Naive thymus-derived CD4-positive, alpha-beta T cell (primary cell): ENCODE measurements around the gene RNF111. TPM values are rescaled to one million over a fixed set of nuclear protein-coding genes. Genes with fewer than 3 reads are reported as not detected.

Experiments
- ATAC-seq: fragments of 150-1000 bp; cut with Tn5 transposase; 2 replicates; pipeline ENCODE4 v1.10.0; 2021; ENCODE audit warnings: mild to moderate bottlenecking, moderate library complexity
- CTCF ChIA-PET: fragments of 350-600 bp; sonication (Branson Sonifier 250); formaldehyde crosslinking; loops from one replicate; lab custom pipeline; 2021; ENCODE audit warnings: antibody characterized with exemption; lab: Charles Lee
- POLR2A ChIA-PET: fragments of 350-600 bp; sonication (Branson Sonifier 250); formaldehyde crosslinking; loops from one replicate; lab custom pipeline; 2021; ENCODE audit warnings: antibody characterized with exemption, inconsistent platforms; lab: Charles Lee
- DNase-seq, 9 donors: peaks; one replicate each; pipeline versions ENCODE4 v3.0.0 to v3.0.0-alpha.2; 2020 to 2022; ENCODE audit warnings: mixed read lengths in 1 of 9
- H3K27ac ChIP-seq: one replicate; pipeline ENCODE4 v1.7.0; 2013; ENCODE audit warnings: mild to moderate bottlenecking, low read depth, low read length, moderate library complexity
- H3K27me3 ChIP-seq, 2 donors: one replicate each; pipeline ENCODE4 v1.7.0; 2013; ENCODE audit warnings: low read length in 2 of 2, mild to moderate bottlenecking in 2 of 2, moderate library complexity in 2 of 2; ENCODE audit not compliant: control insufficient read depth in 2 of 2, insufficient read depth in 2 of 2
- H3K36me3 ChIP-seq, 3 experiments: 1 replicate in 2 of 3; 2 replicates in 1 of 3; pipeline ENCODE4 v1.7.0; 2013; ENCODE audit warnings: low read length in 3 of 3, mild to moderate bottlenecking in 3 of 3, moderate library complexity in 1 of 3; ENCODE audit not compliant: insufficient read depth in 3 of 3, control insufficient read depth in 2 of 3
- H3K4me1 ChIP-seq, 2 donors: one replicate each; pipeline ENCODE4 v1.7.0; 2013; ENCODE audit warnings: low read length in 2 of 2, mild to moderate bottlenecking in 2 of 2, moderate library complexity in 1 of 2; ENCODE audit not compliant: control insufficient read depth in 2 of 2, insufficient read depth in 2 of 2
- H3K4me3 ChIP-seq: 2 replicates; pipeline ENCODE4 v1.7.0; 2013; ENCODE audit warnings: mild to moderate bottlenecking, low read length
- H3K9me3 ChIP-seq, 3 experiments: 1 replicate in 2 of 3; 2 replicates in 1 of 3; pipeline ENCODE4 v1.7.0; 2013; ENCODE audit warnings: low read length in 3 of 3; ENCODE audit not compliant: control insufficient read depth in 2 of 3
- H3K27ac Mint-ChIP-seq, 9 donors: one replicate each; pipeline ENCODE4 v1.8.0; 2020 to 2022; ENCODE audit warnings: mixed read lengths in 9 of 9, mild to moderate bottlenecking in 8 of 9, moderate library complexity in 5 of 9, inconsistent platforms in 2 of 9
- H3K27me3 Mint-ChIP-seq, 5 donors: one replicate each; pipeline ENCODE4 v1.8.0; 2021 to 2022; ENCODE audit warnings: mixed read lengths in 5 of 5, mild to moderate bottlenecking in 1 of 5
- H3K36me3 Mint-ChIP-seq, 5 donors: one replicate each; pipeline ENCODE4 v1.8.0; 2020 to 2022; ENCODE audit warnings: mixed read lengths in 5 of 5, mild to moderate bottlenecking in 3 of 5, inconsistent platforms in 1 of 5
- H3K4me1 Mint-ChIP-seq, 7 donors: one replicate each; pipeline ENCODE4 v1.8.0; 2020 to 2022; ENCODE audit warnings: mixed read lengths in 7 of 7, mild to moderate bottlenecking in 3 of 7, inconsistent platforms in 1 of 7
- H3K4me3 Mint-ChIP-seq, 10 donors: one replicate each; pipeline ENCODE4 v1.8.0; 2020 to 2022; ENCODE audit warnings: mild to moderate bottlenecking in 10 of 10, mixed read lengths in 10 of 10, moderate library complexity in 6 of 10, inconsistent platforms in 2 of 10
- H3K9me3 Mint-ChIP-seq, 11 donors: one replicate each; pipeline ENCODE4 v1.8.0; 2020 to 2022; ENCODE audit warnings: mixed read lengths in 11 of 11, mild to moderate bottlenecking in 4 of 11, inconsistent platforms in 1 of 11, moderate library complexity in 1 of 11
- intact Hi-C, 2 donors: fragments of 100-400 bp; cut with micrococcal nuclease; formaldehyde crosslinking; loops; one replicate each; pipeline ENCODE4 v1.15.1; 2023
- polyA plus RNA-seq, 2 donors: library from polyadenylated mRNA; unstranded; fragments of 300-500 nt; fragmentation: Illumina TruSeq; gene quantifications; one replicate each; pipeline ENCODE4 v1.2.3, GENCODE V29; 2021
- total RNA-seq, 6 experiments: library from RNA in 5 of 6; stranded (reverse) in 5 of 6; gene quantifications; 1 replicate in 5 of 6; 2 replicates in 1 of 6; pipeline ENCODE4 v1.2.3 and lab custom pipeline; 2021 to 2026

Gene RNF111
- total and polyA plus RNA-seq, 7 experiments from 2014 or later = 16.1 to 61.1 (median 51.2) TPM

DNA sequence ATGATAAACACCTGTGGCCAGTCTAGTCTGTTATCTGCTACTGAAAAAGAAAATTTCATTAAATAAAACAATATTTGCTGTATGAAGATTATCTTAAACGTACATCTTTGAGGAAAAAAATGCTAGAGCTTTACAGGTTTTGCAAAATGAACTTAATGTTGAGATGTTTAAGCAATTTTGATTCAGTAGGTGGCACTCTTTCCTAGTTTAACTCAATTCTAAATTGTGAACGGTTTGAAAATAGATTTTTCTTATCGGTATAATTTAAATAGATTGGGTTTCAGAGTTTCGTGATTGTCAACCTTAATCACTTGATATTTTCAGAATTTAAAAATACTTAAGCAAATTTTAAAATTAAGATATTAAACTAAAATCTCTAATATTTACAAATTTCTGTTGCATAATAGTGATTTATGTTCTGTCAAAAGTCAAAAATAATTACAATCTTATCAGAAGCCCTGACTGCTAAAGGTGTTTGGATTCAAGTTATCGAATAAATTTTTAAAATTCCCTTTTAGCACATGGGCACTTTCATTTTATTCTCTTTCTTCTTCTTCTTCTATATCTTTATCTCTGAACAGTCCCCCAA is 7.0 kb upstream of the RNF111 start:
- Histone ChIP-seq H3K9me3 (no peaks in the 10 kb centered on the region), H3K27me3 (no peaks in the 10 kb centered on the region), H3K36me3 (no peaks in the 10 kb centered on the region), H3K27ac (no peak overlapping the region), H3K4me3 (no peak overlapping the region), H3K4me1 (peaks cover 19 to 20% of the 10 kb centered on the region in 2 donors)
- H3K9me3 Mint-ChIP-seq = no peaks in the 10 kb centered on the region
- CTCF ChIA-PET = interaction anchor here (0.6 to 2.5 kb wide), 8 partner anchors 8 to 548 kb away, joined by 3 to 23 read pairs (median 4); no protein-coding TSS in a partner anchor
- POLR2A ChIA-PET = no interaction called here
- H3K4me1 Mint-ChIP-seq = peaks cover 21 to 37% (median 27%) of the 10 kb centered on the region in 7 donors
- peaks cover 0 to 18% (median 0%) of the 10 kb centered on the region in 5 donors for H3K27me3 Mint-ChIP-seq
- ATAC-seq = peak; percentile 62
- H3K36me3 Mint-ChIP-seq = no peaks in the 10 kb centered on the region
- H3K27ac Mint-ChIP-seq = peak overlapping the region in 1 of 9 donors; percentile 85
- peak overlapping the region in 3 of 10 donors; percentile 55 to 74 (median 60) for H3K4me3 Mint-ChIP-seq
- peak in 6 of 9 donors; percentile 30 to 57 (median 48) for DNase-seq
- intact Hi-C loops = loop anchor here (1.0 to 10.0 kb wide), 10 partner anchors 24 to 753 kb away; partner anchors contain the start of gene GTF2A2 (in 1 of the 2)

DNA sequence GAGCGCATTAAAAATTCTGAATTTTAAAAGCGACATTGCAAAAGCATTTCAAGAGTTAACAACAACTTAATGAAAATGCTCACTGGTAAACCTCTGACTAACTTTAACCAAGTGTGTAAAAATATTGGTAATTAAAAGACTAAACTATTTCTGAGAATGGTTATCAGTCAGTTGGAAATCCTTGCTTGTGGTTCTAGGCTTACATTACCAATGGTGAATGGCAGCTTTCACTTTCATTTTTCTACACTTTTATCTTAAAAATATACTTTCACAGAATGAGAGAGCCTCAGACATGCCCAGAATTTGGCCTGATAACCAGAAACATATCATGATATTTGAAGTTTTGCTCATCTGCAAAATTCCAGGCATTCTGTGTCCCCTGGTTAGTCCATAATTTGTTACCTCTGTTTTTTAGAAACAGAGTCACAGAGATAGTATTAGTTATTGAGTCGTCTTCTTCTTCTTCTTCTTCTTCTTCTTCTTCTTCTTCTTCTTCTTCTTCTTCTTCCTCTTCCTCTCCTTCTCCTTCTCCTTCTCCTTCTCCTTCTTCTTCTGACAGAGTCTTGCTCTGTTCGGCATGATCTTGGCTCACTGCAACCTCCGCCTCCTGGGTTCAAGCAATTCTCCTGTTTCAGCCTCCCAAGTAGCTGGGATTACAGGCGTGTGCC is 5.5 kb upstream of the RNF111 start:
- Mint-ChIP-seq H3K36me3 (no peaks in the 10 kb centered on the region), H3K4me1 (peaks cover 12 to 31% (median 26%) of the 10 kb centered on the region in 7 donors), H3K9me3 (no peaks in the 10 kb centered on the region), H3K4me3 (peak overlapping the region in 9 of 10 donors; percentile 60 to 76 (median 70)), H3K27ac (peak overlapping the region; percentile 67 to 93 (median 79)), H3K27me3 (peaks cover 0 to 13% (median 0%) of the 10 kb centered on the region in 5 donors)
- H3K9me3 ChIP-seq = no peaks in the 10 kb centered on the region
- intact Hi-C loops = loop anchor here (1.0 to 10.0 kb wide), 6 partner anchors 25 to 673 kb away; partner anchors contain the start of genes CCNB2 (in 1 of the 2) and GTF2A2 (in 1 of the 2)
- no peaks in the 10 kb centered on the region for H3K36me3 ChIP-seq
- peak in 3 of 9 donors; percentile 16 to 37 (median 36) for DNase-seq
- POLR2A ChIA-PET = interaction anchor here (0.6 kb wide), 2 partner anchors 48 to 518 kb away, joined by 3 to 4 read pairs; partner anchors contain the start of gene SLTM
- peak; percentile 55 for ATAC-seq
- CTCF ChIA-PET = interaction anchor here (1.3 kb wide), 1 partner anchor 547 kb away, joined by 9 read pairs; no protein-coding TSS in a partner anchor
- peak overlapping the region; percentile 47 for H3K27ac ChIP-seq
- peaks cover 11 to 12% of the 10 kb centered on the region in 2 donors for H3K4me1 ChIP-seq
- peak overlapping the region; percentile 42 for H3K4me3 ChIP-seq
- no peaks in the 10 kb centered on the region for H3K27me3 ChIP-seq

- Histone ChIP-seq H3K27ac (no peak overlapping the region), H3K4me1 (peaks cover 11 to 12% of the 10 kb centered on the region in 2 donors), H3K4me3 (no peak overlapping the region), H3K9me3 (no peaks in the 10 kb centered on the region), H3K36me3 (peaks cover 0 to 8% (median 0%) of the 10 kb centered on the region in 3 experiments), H3K27me3 (no peaks in the 10 kb centered on the region)
- H3K27ac Mint-ChIP-seq = peak overlapping the region in 1 of 9 donors; percentile 85
- no peak overlapping the region for H3K4me3 Mint-ChIP-seq
- ATAC-seq (no peak), DNase-seq (no peak)
- peaks cover 0 to 13% (median 0%) of the 10 kb centered on the region in 5 donors for H3K27me3 Mint-ChIP-seq
- no peaks in the 10 kb centered on the region for H3K9me3 Mint-ChIP-seq
- POLR2A ChIA-PET = no interaction called here
- H3K36me3 Mint-ChIP-seq = peaks cover 0 to 2% (median 0%) of the 10 kb centered on the region in 5 donors
- intact Hi-C loops = loop anchor here in 1 of 2 donors (10.0 kb wide), 1 partner anchor 672 kb away; the partner anchor contains the start of gene GTF2A2
- CTCF ChIA-PET = interaction anchor here (0.6 kb wide), 1 partner anchor 549 kb away, joined by 3 read pairs; no protein-coding TSS in a partner anchor
- peaks cover 16 to 37% (median 32%) of the 10 kb centered on the region in 7 donors for H3K4me1 Mint-ChIP-seq
Observed at GRCh38 chr15:58983261-58983660, 4.2 kb upstream of the RNF111 start.

DNA sequence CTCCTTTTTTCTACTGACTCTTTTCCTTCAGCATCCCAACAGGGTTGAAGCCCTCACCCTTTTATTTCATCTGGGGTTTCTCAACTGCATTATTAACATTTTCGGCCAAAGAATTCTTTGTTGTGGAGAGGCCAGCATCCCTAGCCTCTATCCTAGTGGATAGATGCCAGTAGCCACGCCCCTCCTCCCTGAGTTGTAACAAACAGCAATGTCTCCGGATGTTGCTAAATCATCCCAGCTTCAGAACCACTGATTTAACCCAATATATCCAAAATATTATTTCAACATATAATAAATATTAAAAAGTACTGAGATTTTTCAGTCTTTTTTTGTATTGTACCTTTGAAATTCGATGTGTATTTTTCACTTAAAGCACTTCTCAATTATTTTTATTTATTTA is 2.0 kb upstream of the RNF111 start:
- Mint-ChIP-seq H3K27me3 (peaks cover 0 to 13% (median 0%) of the 10 kb centered on the region in 5 donors), H3K9me3 (no peaks in the 10 kb centered on the region), H3K27ac (peak overlapping the region in 1 of 9 donors; percentile 65), H3K36me3 (peaks cover 0 to 6% (median 0%) of the 10 kb centered on the region in 5 donors), H3K4me3 (peak overlapping the region in 3 of 10 donors; percentile 30 to 59 (median 52)), H3K4me1 (peaks cover 30 to 55% (median 50%) of the 10 kb centered on the region in 7 donors)
- H3K36me3 ChIP-seq = peaks cover 0 to 8% (median 0%) of the 10 kb centered on the region in 3 experiments
- no peaks in the 10 kb centered on the region for H3K27me3 ChIP-seq
- H3K9me3 ChIP-seq = no peaks in the 10 kb centered on the region
- H3K4me3 ChIP-seq = no peak overlapping the region
- H3K4me1 ChIP-seq = peaks cover 23 to 28% of the 10 kb centered on the region in 2 donors
- CTCF ChIA-PET = interaction anchor here (0.9 to 1.1 kb wide), 2 partner anchors 507 to 543 kb away, joined by 3 read pairs; no protein-coding TSS in a partner anchor
- DNase-seq (no peak), ATAC-seq (no peak)
- POLR2A ChIA-PET = no interaction called here
- intact Hi-C loops = loop anchor here (5.0 to 10.0 kb wide), 6 partner anchors 213 to 1412 kb away; partner anchors contain the start of genes GTF2A2 (in 2 of the 2), ANXA2 (in 1 of the 2), BNIP2 (in 1 of the 2) and MINDY2 (in 1 of the 2)
- H3K27ac ChIP-seq = no peak overlapping the region

DNA sequence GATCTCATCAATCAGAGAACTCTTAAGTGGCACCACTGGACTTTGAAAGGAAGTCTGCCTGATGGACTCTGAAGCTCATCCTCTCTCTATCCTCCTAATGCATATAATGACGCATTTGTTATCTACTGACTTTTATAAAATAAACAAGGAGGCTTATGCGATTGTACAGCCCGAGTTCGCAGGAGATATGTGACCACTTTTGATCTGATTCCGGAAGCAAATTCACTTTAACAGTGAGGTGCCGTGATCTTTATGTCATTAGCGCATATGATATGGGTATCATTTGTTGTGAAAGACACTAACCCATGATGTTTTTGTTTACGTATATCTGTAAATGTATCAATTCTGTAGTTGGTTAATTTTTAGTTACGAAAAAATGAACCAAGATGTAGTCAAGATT is 427 bp upstream of the RNF111 start:
- Mint-ChIP-seq H3K4me1 (peaks cover 35 to 57% (median 52%) of the 10 kb centered on the region in 7 donors), H3K27ac (peak overlapping the region; percentile 87 to 96 (median 94)), H3K4me3 (peak overlapping the region; percentile 89 to 100 (median 96)), H3K27me3 (peaks cover 0 to 13% (median 0%) of the 10 kb centered on the region in 5 donors), H3K36me3 (peaks cover 3 to 12% (median 9%) of the 10 kb centered on the region in 5 donors), H3K9me3 (no peaks in the 10 kb centered on the region)
- H3K4me3 ChIP-seq = peak overlapping the region; percentile 83
- peak in 1 of 9 donors; percentile 16 for DNase-seq
- H3K27ac ChIP-seq = peak overlapping the region; percentile 91
- peaks cover 0 to 9% (median 5%) of the 10 kb centered on the region in 3 experiments for H3K36me3 ChIP-seq
- peak; percentile 8 for ATAC-seq
- peaks cover 17 to 25% of the 10 kb centered on the region in 2 donors for H3K4me1 ChIP-seq
- ChIA-PET CTCF (interaction anchor here (0.6 kb wide), 1 partner anchor 542 kb away, joined by 3 read pairs; no protein-coding TSS in a partner anchor), POLR2A (interaction anchor here (0.9 to 1.8 kb wide), 4 partner anchors 9 to 542 kb away, joined by 3 to 5 read pairs (median 4); no protein-coding TSS in a partner anchor)
- intact Hi-C loops = loop anchor here (1.0 to 10.0 kb wide), 13 partner anchors 54 to 1492 kb away; partner anchors contain the start of genes BNIP2 (in 2 of the 2), CCNB2 (in 2 of the 2), GTF2A2 (in 2 of the 2) and MINDY2 (in 2 of the 2)
- H3K9me3 ChIP-seq = no peaks in the 10 kb centered on the region
- no peaks in the 10 kb centered on the region for H3K27me3 ChIP-seq
